SW 1271 (cell line): ENCODE results near the gene PDXDC1.
"Not testable (repeated sequence)": the region's sequence is repeated elsewhere in the genome, so short reads cannot be mapped to it uniquely, and the experiment has no call there.

Experiments
- DNase-seq, 2 experiments: peaks; one replicate each; lab custom pipeline; 2025; lab: John Stamatoyannopoulos, UW

PDXDC1 gene

GRCh38 chr16:15133554-15133953 is 158.7 kb downstream of the PDXDC1 start:
- not testable (repeated sequence) for DNase-seq

- not testable (repeated sequence) for DNase-seq
Measured at GRCh38 chr16:15134752-15135482, 160.1 kb downstream of the PDXDC1 start.

GRCh38 chr16:15135483-15136360 is 160.9 kb downstream of the PDXDC1 start:
- DNase-seq, result not testable (repeated sequence)

- not testable (repeated sequence) for DNase-seq
Measured at GRCh38 chr16:15137514-15137913, 162.7 kb downstream of the PDXDC1 start.

- not testable (repeated sequence) for DNase-seq
Measured at GRCh38 chr16:15140444-15141365, 165.9 kb downstream of the PDXDC1 start.

- DNase-seq, result no peak
Measured at GRCh38 chr16:15141586-15141985, 166.8 kb downstream of the PDXDC1 start.

GRCh38 chr16:15142107-15142890 is 167.5 kb downstream of the PDXDC1 start:
- not testable (repeated sequence) for DNase-seq

- not testable (repeated sequence) for DNase-seq
Measured at GRCh38 chr16:15142891-15143600, 168.2 kb downstream of the PDXDC1 start.

GRCh38 chr16:15143601-15144091 is 168.8 kb downstream of the PDXDC1 start:
- not testable (repeated sequence) for DNase-seq

- not testable (repeated sequence) for DNase-seq
Measured at GRCh38 chr16:15144092-15144631, 169.3 kb downstream of the PDXDC1 start.

- not testable (repeated sequence) for DNase-seq
Measured at GRCh38 chr16:15144781-15145417, 170.1 kb downstream of the PDXDC1 start.

GRCh38 chr16:15145418-15146263 is 170.8 kb downstream of the PDXDC1 start:
- not testable (repeated sequence) for DNase-seq

- DNase-seq, result not testable (repeated sequence)
Measured at GRCh38 chr16:15146264-15146662, 171.4 kb downstream of the PDXDC1 start.

GRCh38 chr16:15148831-15149230 is 174.0 kb downstream of the PDXDC1 start:
- DNase-seq, result not testable (repeated sequence)

GRCh38 chr16:15149260-15149659 is 174.4 kb downstream of the PDXDC1 start:
- not testable (repeated sequence) for DNase-seq

GRCh38 chr16:15154005-15154404 is 179.2 kb downstream of the PDXDC1 start:
- DNase-seq, result not testable (repeated sequence)

GRCh38 chr16:15154650-15155562 is 180.1 kb downstream of the PDXDC1 start:
- peak; percentile 53 to 76 for DNase-seq
